Hepatocyte (in vitro differentiated cells): ENCODE data around the gene CLSTN3. TPM values are rescaled to one million over a fixed set of nuclear protein-coding genes. Genes with fewer than 3 reads are reported as not detected.

Source experiments
- DNase-seq: peaks from one replicate; pipeline ENCODE4 v3.0.0-alpha.2; 2016; ENCODE audit warnings: low spot score
- H2AFZ ChIP-seq: fragments of 200-600 bp; sonication (generic); 2 replicates; pipeline ENCODE4 v1.6.0; 2016; ENCODE audit warnings: antibody characterized with exemption, mild to moderate bottlenecking
- H3K27ac ChIP-seq: fragments of 200-600 bp; sonication (generic); 2 replicates; pipeline ENCODE4 v1.5.1; 2016; ENCODE audit warnings: mild to moderate bottlenecking
- H3K27me3 ChIP-seq: fragments of 200-600 bp; sonication (generic); 2 replicates; pipeline ENCODE4 v1.6.1; 2016
- H3K36me3 ChIP-seq: fragments of 200-600 bp; sonication (generic); replicated peaks from 2 replicates; pipeline ENCODE4 v1.5.1; 2016; ENCODE audit warnings: low read depth; ENCODE audit not compliant: insufficient read depth
- H3K4me1 ChIP-seq: fragments of 200-600 bp; sonication (generic); 2 replicates; pipeline ENCODE4 v1.5.1; 2016; ENCODE audit warnings: mild to moderate bottlenecking, moderate library complexity; ENCODE audit not compliant: insufficient read depth
- H3K4me2 ChIP-seq: fragments of 200-600 bp; sonication (generic); 2 replicates; pipeline ENCODE4 v1.6.0; 2016
- H3K4me3 ChIP-seq: fragments of 200-600 bp; sonication (generic); 2 replicates; pipeline ENCODE4 v1.5.1; 2016; ENCODE audit warnings: mild to moderate bottlenecking
- H3K79me2 ChIP-seq: fragments of 200-600 bp; sonication (generic); 2 replicates; pipeline ENCODE4 v1.6.0; 2017; ENCODE audit warnings: mild to moderate bottlenecking
- H3K9me2 ChIP-seq: fragments of 200-600 bp; sonication (generic); replicated peaks from 2 replicates; pipeline ENCODE4 v1.6.0; 2017; ENCODE audit warnings: mild to moderate bottlenecking; ENCODE audit not compliant: insufficient read depth
- H3K9me3 ChIP-seq: fragments of 200-600 bp; sonication (generic); 2 replicates; pipeline ENCODE4 v1.5.1; 2016; ENCODE audit warnings: low read depth, mild to moderate bottlenecking
- H4K20me1 ChIP-seq: fragments of 200-600 bp; sonication (generic); 2 replicates; pipeline ENCODE4 v1.6.0; 2016; ENCODE audit warnings: mild to moderate bottlenecking; ENCODE audit not compliant: insufficient read depth, poor library complexity, severe bottlenecking
- EZH2 ChIP-seq: fragments of 200-600 bp; sonication (generic); IDR thresholded peaks from 2 replicates; pipeline ENCODE4 v1.6.1; 2016; ENCODE audit warnings: antibody characterized with exemption, mild to moderate bottlenecking, borderline replicate concordance
- EZH2phosphoT487 ChIP-seq: fragments of 200-600 bp; sonication (generic); IDR thresholded peaks from one replicate; pipeline ENCODE4 v1.6.1; 2018; ENCODE audit warnings: antibody characterized with exemption, mild to moderate bottlenecking, low read depth, moderate library complexity; ENCODE audit not compliant: unreplicated experiment, severe bottlenecking
- WGBS: methylation state at CpG from one replicate; pipeline ENCODE4 v1.1.6; 2016; ENCODE audit warnings: low lambda C conversion rate; ENCODE audit errors: missing lambda C conversion rate; 5-methylcytosine and 5-hydroxymethylcytosine counted together
- polyA plus RNA-seq: library from polyadenylated mRNA; unstranded; fragments of >200 nt; fragmentation: Nextera tagmentation; extraction: Ambion mirVana; gene quantifications from 2 replicates; pipeline ENCODE4 v1.2.1, GENCODE V29; 2016
- total RNA-seq: library from RNA; depleted of rRNA; stranded (reverse); fragments of >200 nt; gene quantifications from 2 replicates; pipeline ENCODE4 v1.2.3, GENCODE V29; 2014
- TF ChIP-seq, protein P1 (sequence below): fragments of 200-600 bp; sonication (generic); IDR thresholded peaks from 2 replicates; pipeline ENCODE4 v1.5.1; 2016; ENCODE audit warnings: antibody characterized with exemption, mild to moderate bottlenecking; ENCODE audit not compliant: poor library complexity

CLSTN3 gene
- total and polyA plus RNA-seq, 2 experiments from 2014 or later, result 37.8 to 57.0 TPM

DNA sequence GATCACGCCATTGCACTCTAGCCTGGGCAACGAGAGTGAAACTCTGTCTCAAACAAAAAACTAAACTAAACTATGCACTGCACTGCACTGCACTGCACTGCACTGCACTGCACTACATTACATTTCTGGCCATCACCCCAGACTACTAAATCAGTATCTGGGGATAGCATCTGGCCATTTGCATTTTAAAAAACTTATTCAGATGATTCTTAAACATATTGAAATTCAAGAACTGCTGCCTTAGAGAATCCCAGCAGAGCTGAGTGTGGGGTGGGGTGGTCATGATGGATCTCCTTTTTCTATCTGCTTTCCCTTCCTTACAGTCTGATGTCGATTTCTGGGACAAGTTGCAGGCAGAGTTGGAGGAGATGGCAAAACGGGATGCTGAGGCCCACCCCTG is 72.9 kb downstream of the CLSTN3 start:
- no peaks in the 10 kb centered on the region for H3K4me1 ChIP-seq
- H3K27me3 ChIP-seq, result no peaks in the 10 kb centered on the region
- H2AFZ ChIP-seq, result no peak overlapping the region
- no peaks in the 10 kb centered on the region for H4K20me1 ChIP-seq
- H3K9me2 ChIP-seq, result no peaks in the 10 kb centered on the region
- H3K4me3 ChIP-seq, result no peak overlapping the region
- no peaks in the 10 kb centered on the region for H3K9me3 ChIP-seq
- 94% methylated on average over 4 of the region's 4 CpGs for WGBS
- H3K79me2 ChIP-seq, result no peaks in the 10 kb centered on the region
- DNase-seq, result no peak
- TF ChIP-seq EZH2 (no peak), EZH2phosphoT487 (no peak)
- TF ChIP-seq, protein P1, sequence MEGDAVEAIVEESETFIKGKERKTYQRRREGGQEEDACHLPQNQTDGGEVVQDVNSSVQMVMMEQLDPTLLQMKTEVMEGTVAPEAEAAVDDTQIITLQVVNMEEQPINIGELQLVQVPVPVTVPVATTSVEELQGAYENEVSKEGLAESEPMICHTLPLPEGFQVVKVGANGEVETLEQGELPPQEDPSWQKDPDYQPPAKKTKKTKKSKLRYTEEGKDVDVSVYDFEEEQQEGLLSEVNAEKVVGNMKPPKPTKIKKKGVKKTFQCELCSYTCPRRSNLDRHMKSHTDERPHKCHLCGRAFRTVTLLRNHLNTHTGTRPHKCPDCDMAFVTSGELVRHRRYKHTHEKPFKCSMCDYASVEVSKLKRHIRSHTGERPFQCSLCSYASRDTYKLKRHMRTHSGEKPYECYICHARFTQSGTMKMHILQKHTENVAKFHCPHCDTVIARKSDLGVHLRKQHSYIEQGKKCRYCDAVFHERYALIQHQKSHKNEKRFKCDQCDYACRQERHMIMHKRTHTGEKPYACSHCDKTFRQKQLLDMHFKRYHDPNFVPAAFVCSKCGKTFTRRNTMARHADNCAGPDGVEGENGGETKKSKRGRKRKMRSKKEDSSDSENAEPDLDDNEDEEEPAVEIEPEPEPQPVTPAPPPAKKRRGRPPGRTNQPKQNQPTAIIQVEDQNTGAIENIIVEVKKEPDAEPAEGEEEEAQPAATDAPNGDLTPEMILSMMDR, result no peak
- H3K36me3 ChIP-seq, result no peaks in the 10 kb centered on the region
- no peak overlapping the region for H3K4me2 ChIP-seq
- H3K27ac ChIP-seq, result no peak overlapping the region

DNA sequence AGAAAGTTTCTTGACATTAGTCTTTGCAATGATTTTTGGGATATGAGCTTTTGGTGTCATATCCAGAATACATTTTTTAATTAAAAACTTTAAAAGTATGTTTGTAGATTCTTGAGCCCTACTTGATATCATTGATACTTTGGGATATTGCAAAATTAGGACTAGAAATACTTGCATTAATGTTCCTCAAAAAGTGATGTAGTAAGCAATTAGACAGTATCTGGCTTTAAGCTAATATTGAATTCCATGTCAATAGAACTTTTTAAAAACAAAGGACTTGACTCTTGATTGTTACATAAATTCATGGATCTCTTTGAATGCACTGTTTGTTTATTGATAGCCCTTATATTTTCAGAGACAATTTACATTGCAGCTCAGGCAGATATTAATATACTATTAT is 74.9 kb downstream of the CLSTN3 start:
- no peaks in the 10 kb centered on the region for H3K27me3 ChIP-seq
- no peaks in the 10 kb centered on the region for H3K4me1 ChIP-seq
- H3K9me2 ChIP-seq, result no peaks in the 10 kb centered on the region
- H3K79me2 ChIP-seq, result no peaks in the 10 kb centered on the region
- H3K36me3 ChIP-seq, result no peaks in the 10 kb centered on the region
- H3K4me2 ChIP-seq, result no peak overlapping the region
- no peaks in the 10 kb centered on the region for H4K20me1 ChIP-seq
- TF ChIP-seq, protein P1, result no peak
- no peak for TF ChIP-seq EZH2phosphoT487
- no peak for TF ChIP-seq EZH2
- no peak overlapping the region for H3K4me3 ChIP-seq
- no peak overlapping the region for H2AFZ ChIP-seq
- DNase-seq, result no peak
- no peaks in the 10 kb centered on the region for H3K9me3 ChIP-seq
- H3K27ac ChIP-seq, result no peak overlapping the region

DNA sequence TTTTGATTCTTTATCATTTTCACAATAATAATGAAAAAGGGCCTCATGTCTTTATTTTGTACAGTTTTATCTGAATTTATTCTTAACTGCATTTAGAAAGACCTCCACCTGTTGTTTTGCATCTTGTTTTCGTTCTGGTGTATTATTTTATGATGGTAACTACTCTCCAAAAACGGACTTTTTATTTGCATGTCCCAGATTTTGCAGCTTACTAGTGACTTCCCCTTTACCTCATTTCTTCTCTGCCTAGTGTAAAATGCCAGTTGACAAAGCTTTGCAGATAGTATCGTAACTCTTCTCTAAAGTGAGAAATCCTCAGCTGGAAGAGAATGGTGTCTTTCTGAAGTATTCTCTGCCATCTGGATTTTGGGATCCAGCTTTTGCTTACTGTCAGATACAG is 76.5 kb downstream of the CLSTN3 start:
- 93% methylated on average over 3 of the region's 3 CpGs for WGBS
- TF ChIP-seq, protein P1, result no peak
- TF ChIP-seq EZH2phosphoT487 (no peak), EZH2 (no peak)
- no peak for DNase-seq

More for the DNA sequence above, 76.5 kb downstream of the CLSTN3 start:
- H3K4me1 ChIP-seq, result no peaks in the 10 kb centered on the region
- H3K9me3 ChIP-seq, result no peaks in the 10 kb centered on the region
- H3K79me2 ChIP-seq, result no peaks in the 10 kb centered on the region
- no peak overlapping the region for H3K4me2 ChIP-seq
- H2AFZ ChIP-seq, result no peak overlapping the region
- no peak overlapping the region for H3K27ac ChIP-seq
- no peaks in the 10 kb centered on the region for H3K27me3 ChIP-seq
- H3K4me3 ChIP-seq, result no peak overlapping the region
- H3K36me3 ChIP-seq, result no peaks in the 10 kb centered on the region
- H3K9me2 ChIP-seq, result no peaks in the 10 kb centered on the region
- H4K20me1 ChIP-seq, result no peaks in the 10 kb centered on the region
